HG02623 (cell line): ENCODE data around the gene SUPT3H.

Experiments used
- ATAC-seq: cut with Tn5 transposase; IDR thresholded peaks from one replicate; pipeline ENCODE4 v1.9.1; 2021; ENCODE audit warnings: moderate library complexity; ENCODE audit not compliant: unreplicated experiment

Gene SUPT3H

DNA sequence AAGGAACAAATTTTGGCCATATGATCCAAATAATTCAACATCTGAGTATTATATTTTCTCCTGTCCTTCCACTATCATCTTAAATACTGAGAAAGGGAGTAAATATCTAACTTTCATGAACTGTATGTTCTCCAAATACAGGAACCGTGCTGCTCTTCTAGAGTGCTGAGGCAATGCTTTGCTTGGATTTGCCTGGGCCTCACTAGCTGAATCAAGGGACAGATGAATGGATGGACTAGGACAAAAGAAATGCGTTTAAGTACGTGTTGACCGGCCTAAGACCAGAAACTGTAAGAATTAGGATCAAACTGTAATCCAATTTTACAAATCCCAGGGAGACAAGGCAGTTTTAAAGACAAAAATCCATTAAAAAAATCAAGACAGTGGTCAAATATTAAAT lies 412.0 kb downstream of the SUPT3H start:
- ATAC-seq: no peak

DNA sequence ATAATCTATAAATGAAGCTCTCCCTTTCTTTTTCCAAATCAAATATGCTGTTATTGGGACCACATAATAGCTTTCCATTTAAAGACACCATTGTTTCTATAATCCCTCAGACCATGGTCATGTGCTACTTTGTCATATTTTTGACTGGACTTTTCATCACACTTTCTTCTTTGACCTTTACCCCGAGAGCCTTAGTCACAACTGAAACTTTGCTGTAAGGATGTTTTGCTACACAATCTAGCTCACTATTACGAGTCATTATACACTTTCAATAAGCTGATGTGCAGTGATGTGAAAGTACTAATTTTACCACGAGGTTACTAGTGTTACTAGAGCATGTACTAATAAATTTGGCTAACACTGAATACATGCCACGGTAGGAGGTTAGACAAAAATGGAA lies 416.8 kb downstream of the SUPT3H start:
- ATAC-seq: no peak

DNA sequence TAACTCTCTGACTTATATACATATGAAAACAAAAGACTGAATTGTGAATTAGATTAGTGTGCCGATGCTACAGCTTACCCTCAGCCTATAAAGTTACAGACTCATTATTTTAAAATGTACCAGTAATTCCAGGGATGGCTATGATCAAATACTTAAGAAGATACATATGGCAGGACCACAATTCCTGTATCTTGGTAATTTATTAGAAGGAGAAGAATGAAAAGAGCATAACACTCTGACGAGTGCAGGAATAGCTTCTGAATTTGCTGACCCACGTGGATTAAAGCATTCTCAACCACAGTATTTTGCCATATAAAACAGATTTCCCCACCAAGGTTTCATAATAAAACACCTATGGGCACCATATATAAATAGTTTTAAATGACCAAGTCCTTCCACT lies 418.1 kb downstream of the SUPT3H start:
- ATAC-seq: no peak

DNA sequence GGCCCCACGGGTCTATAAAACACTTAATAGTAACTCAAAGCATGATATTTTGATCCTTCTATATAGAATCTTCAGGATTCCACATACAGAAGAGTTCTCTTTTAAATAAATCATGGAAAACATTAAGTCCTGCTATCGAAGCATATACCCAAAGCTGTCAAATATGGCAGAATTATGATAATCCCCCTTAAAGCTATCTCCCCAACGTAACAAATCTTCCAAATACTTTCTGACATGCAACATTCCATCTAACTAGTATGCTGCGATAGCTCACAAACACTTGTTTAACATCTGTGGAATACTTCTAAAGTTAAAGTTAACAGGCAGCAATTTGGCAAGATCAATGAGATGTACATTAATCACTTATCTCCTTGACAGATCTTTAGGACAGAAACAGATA lies 420.6 kb downstream of the SUPT3H start:
- ATAC-seq: no peak

DNA sequence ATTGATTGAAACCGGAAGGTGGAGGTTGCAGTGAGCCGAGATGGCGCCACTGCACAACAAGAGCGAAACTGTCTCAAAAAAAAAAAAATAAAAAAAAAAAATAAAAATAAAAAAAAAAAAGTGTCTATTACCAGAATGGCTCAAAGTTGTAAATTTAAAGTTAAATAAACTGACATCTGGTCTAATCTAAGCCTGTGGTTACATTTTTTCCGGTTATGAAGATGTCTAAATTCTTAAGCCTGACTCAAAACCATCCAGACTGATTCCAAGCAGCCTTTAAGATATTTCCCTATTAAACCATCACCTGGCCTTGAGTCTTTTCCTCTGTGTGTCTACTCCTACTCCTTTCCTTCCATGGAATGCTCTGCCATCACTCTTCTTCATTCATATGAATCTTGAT lies 421.3 kb downstream of the SUPT3H start:
- no peak for ATAC-seq

DNA sequence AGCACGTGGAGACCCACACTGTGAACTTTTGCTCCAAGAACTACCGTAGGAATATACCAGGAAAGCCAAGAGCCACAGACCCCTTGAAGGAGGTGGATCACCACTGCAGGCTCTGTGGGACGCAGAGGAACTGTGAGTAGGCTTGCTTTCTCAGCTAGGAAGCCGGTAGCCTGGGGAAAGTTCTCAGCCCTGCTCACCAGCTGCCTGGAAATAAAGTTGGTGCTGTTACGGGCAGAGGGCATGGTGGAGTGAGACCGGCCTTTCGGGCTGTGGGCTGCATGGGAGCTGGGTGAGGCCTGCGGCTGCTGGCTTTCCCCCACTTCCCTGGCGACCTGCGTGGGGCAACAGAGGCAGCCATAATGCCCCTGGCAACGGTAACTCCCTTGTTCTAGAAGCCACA lies 422.6 kb downstream of the SUPT3H start:
- ATAC-seq: no peak

DNA sequence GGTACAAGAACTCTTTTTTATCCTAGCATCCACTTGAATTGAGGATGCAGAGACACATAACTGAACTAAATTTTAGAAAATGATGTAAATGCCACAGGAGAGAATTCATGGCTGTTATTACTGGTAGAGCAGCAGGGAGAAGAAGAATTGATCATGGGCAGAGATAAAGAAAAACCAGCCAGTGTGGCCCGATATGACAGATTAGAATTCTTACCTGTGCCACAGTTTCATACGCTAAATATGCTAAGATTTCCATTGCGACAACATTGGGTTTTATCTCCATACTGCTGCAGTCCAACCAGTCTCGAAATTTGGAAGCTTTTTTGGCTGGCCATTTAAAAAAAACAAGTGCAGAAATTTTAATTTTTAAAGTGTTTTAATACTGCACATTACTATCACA lies 423.5 kb downstream of the SUPT3H start:
- ATAC-seq: no peak

DNA sequence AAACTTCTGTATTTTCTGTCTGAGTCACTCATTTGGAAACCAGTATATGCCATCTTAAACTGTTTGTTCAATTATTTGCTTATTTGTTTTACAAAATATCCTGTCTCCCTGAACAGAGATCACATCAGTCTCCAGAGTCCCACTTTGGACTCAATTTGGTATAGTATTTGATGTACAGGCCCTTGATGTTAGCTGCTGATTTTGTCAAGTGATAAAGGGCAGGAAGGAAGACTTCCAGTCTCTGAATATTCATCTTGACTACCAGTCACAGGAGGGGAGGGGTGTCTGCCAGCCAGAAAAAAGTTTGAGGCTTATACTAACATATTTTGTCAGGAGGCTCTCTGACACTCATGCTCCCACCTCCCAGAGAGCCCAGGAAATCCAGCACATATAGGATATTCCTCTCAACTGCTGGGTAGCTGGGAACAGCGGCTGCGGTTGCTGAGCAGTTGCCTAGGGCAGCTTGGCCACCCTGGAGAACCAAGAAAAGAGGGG lies 426.4 kb downstream of the SUPT3H start:
- ATAC-seq: no peak

DNA sequence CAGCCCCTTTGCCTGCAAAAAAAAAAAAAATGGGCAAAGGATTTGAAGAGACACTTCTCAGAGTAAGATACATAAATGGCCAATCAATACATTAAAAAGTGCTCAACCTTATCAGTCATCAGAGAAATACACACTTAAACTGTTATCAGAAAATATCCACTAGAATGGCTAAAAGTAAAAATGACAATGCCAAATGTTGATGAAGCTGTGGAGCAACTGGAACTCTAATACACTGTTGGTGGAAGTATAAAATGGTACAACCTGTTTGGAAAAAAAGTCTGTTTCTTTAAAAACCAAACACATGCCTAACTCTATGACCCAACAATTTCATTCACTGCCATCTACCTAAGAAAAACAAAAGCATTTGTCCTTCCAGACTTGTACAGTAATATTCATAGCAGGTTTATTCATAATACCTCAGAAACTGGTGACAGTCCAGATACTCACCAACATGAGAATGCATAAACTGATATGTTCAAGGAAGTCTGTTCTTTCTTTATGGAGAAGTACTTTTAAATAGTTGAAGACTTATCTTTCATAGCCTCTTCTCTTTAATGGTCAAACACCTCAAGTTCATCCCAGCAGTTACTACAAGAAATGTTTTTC lies 428.0 kb downstream of the SUPT3H start:
- ATAC-seq: no peak

DNA sequence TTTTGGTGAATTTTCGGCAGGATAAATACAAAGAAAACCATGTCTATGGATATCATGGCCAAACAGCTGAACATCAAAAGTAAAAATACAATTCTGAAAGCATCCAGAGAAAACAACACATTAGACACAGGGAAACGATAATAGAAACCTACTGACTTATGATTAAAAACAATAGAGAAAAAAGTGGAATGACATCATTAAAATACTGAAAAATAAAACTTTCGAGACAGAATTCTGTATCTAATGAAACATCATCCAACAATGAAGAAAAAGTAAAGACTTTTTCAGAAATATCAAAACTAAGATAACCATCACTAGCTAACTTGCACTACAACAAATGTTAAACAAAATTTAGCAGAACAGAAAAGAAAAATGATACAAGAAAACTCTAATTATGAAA lies 434.2 kb downstream of the SUPT3H start:
- no peak for ATAC-seq

DNA sequence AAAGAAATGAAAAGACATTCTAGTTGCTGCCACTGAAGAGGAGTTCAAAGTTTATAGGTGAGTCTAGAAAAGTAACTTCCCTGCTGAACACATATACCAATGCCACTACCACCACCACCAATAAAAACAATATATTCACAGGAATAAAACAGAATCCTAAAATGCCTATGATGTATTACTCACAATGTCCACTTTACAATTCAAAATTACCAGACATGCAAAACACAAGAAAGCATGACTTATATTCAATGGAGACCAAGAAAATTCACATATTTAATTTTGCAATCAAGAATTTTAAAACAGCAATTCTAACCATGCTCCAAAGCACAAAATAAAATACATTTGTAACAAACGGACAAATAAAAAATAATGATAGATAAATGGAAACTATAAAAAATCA lies 434.9 kb downstream of the SUPT3H start:
- ATAC-seq: no peak

DNA sequence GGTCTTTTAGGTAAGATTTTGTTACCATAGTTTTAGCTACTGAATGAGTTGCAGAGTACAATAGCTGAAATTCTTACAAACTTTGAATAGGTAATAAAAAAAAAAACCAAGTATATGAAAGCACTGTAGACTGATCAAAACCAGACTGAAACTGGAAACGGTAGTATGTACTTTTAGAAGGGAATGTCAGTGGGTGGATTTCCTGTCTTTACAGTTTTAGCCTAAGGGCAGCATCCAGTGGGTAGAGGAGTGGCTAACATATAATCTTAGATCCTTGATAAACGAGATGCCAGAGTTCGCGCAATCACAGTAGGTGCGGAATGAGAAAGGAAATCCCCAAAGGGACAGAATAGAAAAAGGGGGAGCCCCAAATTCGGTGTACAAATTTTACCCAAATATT lies 435.5 kb downstream of the SUPT3H start:
- no peak for ATAC-seq

DNA sequence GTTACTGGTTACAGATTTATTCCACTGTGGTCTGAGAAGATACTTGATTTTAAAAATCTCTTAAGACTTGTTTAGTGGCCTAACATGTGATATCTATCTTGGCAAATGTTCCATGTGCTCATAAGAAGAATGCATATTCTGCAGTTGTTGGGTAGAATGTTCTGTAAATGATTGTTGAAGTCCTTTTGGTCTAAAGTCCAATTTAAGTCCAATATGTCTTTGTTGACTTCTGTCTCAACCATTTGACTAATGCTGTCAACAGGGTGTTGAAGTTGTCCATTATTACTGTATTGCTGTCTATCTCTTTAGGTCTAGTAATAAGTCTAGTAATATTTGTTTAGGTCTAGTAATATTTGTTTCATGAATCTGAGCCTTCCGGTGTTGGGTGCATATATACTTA lies 437.4 kb downstream of the SUPT3H start:
- ATAC-seq: no peak

DNA sequence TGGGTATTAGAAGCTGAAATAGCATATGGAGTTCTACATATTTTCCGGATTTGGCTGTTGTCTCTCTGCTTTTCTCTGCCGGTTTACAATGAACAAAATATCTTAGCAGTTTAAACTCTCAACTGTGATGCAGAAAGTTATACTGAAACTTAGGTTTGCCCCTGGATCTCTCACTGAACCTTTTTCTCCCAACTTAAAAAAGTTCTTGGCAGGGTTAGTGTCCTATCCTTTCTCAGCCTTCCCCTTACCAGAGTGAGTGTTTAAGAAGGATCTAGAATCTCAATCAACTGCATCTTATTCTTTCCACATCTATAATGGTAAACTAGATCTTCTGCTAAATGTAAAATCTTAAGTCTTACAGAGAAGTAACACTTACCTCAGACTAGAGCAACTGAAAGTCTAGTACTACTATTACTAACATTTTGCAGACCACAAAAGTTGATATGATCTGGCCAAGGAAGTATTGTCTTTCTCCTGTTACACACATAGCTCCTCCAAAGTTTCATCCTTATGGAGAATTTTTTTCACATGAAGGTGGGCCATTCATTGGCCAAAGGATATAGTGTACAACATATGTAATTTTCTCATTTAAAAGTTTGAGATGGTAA lies 441.9 kb downstream of the SUPT3H start:
- no peak for ATAC-seq

DNA sequence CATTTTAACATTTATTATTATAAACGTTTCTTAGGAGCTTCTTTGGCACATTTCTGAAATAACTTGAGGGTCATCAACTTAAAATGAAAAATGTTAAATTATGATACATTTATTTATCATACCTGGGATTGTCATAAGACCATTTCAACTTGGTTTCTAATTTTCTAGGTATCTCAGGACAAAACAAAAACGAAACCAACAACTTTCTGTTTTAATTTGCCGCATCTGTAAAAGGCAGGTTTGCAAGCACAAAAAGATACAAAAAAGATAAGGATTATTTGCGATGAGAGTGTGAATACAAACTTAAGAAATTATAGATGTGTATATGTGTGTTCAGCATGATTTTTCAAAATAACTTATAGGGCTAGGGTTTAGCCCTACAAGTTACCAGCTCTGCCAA lies 444.6 kb downstream of the SUPT3H start:
- ATAC-seq: no peak

DNA sequence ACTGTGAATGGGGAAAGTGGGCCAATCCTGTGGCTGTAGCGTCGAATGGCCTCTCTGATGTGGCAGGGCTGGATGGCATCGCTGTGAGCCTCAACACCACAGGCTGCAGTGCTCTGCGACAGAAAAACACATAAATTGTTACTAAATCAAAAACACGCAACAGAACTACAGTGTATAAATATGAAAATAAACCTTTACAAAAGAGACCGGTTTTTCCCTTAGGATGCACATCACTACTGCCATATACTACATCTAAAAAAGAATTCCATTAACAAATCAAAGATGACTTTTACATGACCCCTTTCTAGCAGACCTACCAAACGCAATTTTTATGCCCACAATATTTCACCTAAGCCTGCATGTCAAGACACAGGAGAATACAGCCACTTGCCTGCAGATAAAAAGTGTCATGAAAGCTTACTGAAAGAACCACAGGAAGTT lies 445.1 kb downstream of the SUPT3H start:
- no peak for ATAC-seq

DNA sequence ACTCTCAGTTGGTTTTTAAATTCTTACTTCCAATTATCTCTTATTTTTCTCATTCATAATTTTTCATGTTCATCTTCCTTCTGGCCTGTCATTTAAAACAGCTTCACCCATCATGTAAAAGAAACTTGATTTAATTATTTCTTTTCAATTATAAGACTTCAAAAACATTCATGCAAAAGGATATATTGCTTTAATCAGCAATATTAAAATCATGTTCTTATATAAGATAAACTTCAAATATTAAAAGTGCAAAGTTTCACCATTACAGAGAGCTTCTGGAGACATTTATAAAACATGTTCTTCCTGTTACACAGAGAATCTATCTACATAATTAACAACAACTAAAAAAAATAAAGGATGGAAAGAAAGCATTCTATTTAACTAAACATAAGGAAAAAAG lies 446.3 kb downstream of the SUPT3H start:
- ATAC-seq: no peak

DNA sequence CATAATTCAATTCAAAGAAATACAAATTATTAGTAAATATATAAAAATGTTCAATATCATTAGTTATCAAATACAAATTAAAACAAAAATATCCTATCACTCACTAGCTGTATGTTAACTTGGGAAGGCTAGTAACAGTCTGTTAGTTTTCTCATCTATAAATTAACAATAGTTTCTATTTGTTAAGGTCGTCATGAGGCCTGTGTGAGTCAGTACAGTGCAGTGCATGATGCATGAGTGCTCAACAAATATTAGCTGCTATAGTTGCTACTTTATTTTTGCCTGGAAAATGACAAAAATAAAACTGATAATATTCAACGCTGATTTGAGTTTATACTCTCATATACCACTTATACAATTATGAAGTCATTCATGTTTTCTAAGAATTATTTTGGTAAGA lies 451.2 kb downstream of the SUPT3H start:
- no peak for ATAC-seq

DNA sequence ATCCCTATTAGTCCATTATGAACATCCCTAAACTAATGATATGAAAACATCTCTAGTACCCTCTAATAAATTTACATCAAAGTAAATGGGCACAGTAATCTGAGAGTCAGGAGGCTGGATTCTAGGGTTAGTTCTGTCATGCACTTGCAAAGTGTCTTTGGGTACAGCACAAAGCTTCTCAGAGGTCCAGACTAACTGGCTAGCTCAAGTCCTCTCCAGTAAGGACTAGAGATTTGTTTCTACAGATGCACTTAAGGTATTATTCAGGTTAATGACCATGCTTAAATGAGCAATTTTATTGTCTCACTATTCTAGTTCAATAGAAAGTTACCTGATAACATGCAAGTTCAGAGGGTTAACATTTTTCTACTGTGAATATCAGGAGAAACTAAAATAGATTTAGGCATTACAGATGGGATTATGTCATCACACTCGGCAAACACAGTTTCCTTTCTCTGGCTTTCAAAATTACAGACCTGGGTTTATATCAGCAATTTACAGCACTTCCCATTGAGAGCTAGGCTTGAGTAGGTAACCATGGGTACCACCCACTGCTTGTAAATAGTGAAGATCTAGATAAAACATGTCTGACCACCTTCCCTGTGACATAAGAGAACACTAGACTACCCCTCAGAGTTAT lies 452.5 kb downstream of the SUPT3H start:
- ATAC-seq: no peak

DNA sequence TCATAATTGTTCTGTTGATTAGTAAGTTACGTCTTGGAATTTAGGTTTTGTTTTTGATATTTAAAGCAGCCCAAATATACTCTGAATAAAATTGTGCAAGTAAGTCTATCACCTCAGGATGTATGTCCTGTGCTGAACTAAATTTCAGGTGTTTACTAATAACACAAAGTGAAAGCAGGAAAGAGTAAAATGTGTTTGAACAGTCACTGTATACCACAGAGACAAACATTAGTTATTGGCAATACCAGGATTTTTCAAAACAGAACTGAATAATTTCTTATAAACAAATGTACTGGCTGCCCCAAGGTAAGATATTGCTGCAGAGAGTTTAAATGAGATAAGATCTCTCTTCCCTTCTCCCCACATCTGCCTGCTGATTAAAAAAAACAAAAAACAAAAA lies 454.3 kb downstream of the SUPT3H start:
- peak; percentile 48 for ATAC-seq

DNA sequence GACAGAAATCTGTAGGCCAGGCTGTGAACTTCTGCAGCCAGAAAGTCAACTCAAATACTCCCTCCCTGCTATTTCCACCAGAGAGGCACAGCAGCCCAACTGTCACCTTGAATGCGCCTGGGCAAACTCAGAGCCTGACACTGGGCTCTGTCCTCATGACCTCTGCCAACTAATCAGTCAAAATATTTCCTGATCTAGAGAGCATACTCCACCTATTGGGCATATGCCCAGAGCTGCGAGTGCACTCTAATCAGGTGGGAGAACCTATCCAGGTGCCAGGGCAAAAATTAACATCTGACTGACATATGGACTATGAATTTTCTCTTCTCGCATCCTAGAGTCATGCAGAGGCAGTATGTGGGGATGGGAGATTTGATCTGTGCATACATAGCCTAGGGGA lies 455.9 kb downstream of the SUPT3H start:
- ATAC-seq: no peak

DNA sequence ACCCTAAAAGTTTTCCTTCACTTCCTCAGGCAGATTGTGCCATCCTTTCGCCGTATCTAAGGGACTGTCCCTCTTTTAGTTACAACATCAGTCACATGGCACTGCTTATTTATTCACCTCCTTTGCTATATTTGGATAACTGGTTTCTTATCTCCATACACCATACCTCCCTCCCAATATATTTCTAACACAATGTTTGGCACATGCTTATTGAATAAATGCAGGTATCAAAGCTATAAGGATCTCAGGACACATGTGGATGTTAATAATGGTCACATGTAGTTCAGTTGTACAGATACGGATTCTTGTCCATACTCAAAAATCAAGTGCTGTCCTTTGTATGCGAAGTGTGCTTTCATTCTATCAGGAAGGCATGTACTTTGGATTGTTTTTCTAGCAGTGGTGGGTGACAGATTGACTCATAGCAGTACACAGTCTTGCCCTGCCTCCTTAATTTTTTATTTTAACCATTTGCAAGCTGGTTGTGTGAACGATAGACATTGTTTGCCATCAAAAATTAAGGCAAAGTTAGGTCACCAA lies 456.7 kb downstream of the SUPT3H start:
- no peak for ATAC-seq
